Astrocyte (in vitro differentiated cells and primary cell): Measurements from ENCODE around the gene CYP27B1. TPM values are rescaled to one million over a fixed set of nuclear protein-coding genes. Genes with fewer than 3 reads are reported as not detected.
A peak's percentile ranks its signal among the peaks of the same experiment; 100 is the strongest.

Experiments
- DNase-seq: peaks from one replicate; pipeline ENCODE4 v3.0.0-alpha.2; 2010; ENCODE audit warnings: low read depth
- FAIRE-seq: peaks from 2 replicates; lab custom pipeline; 2011; peaks lifted over from hg19 to GRCh38; lab: Jason Lieb, UNC
- H2AFZ ChIP-seq: 2 replicates; pipeline ENCODE4 v1.6.0; 2012; ENCODE audit warnings: low read depth, low read length, inconsistent platforms
- H3K27ac ChIP-seq: 2 replicates; pipeline ENCODE4 v1.5.1; 2011; ENCODE audit warnings: low read depth, low read length, inconsistent platforms
- H3K27me3 ChIP-seq: 2 replicates; pipeline ENCODE4 v1.6.0; 2011; ENCODE audit warnings: low read length, inconsistent platforms; ENCODE audit not compliant: insufficient read depth
- H3K36me3 ChIP-seq: 2 replicates; pipeline ENCODE4 v1.5.1; 2011; ENCODE audit warnings: low read length, inconsistent platforms; ENCODE audit not compliant: insufficient read depth
- H3K4me1 ChIP-seq: 2 replicates; pipeline ENCODE4 v1.5.1; 2011; ENCODE audit warnings: low read length, inconsistent platforms; ENCODE audit not compliant: insufficient read depth
- H3K4me2 ChIP-seq: 2 replicates; pipeline ENCODE4 v1.6.0; 2012; ENCODE audit warnings: low read length, inconsistent platforms
- H3K4me3 ChIP-seq: 2 replicates; pipeline ENCODE4 v1.5.1; 2011; ENCODE audit warnings: low read depth, mild to moderate bottlenecking, low read length, inconsistent platforms; ENCODE audit not compliant: insufficient read depth
- H3K79me2 ChIP-seq: 2 replicates; pipeline ENCODE4 v1.6.0; 2012; ENCODE audit warnings: mild to moderate bottlenecking, low read length, inconsistent platforms; ENCODE audit not compliant: insufficient read depth
- H3K9ac ChIP-seq: 2 replicates; pipeline ENCODE4 v1.6.0; 2012; ENCODE audit warnings: mild to moderate bottlenecking, low read length, inconsistent platforms
- H3K9me3 ChIP-seq: 2 replicates; pipeline ENCODE4 v1.5.1; 2012; ENCODE audit warnings: low read depth, mild to moderate bottlenecking, low read length, inconsistent platforms; ENCODE audit not compliant: insufficient read depth
- H4K20me1 ChIP-seq: 2 replicates; pipeline ENCODE4 v1.6.0; 2012; ENCODE audit warnings: low read length, inconsistent platforms; ENCODE audit not compliant: insufficient read depth
- H3K27ac Mint-ChIP-seq: one replicate; pipeline ENCODE4 v1.8.0; 2021; ENCODE audit warnings: mild to moderate bottlenecking, mixed read lengths; ENCODE audit not compliant: unreplicated experiment
- H3K27me3 Mint-ChIP-seq: one replicate; pipeline ENCODE4 v1.8.0; 2021; ENCODE audit warnings: low read depth, mixed read lengths; ENCODE audit not compliant: unreplicated experiment
- H3K36me3 Mint-ChIP-seq: one replicate; pipeline ENCODE4 v1.8.0; 2021; ENCODE audit warnings: low read depth, mixed read lengths; ENCODE audit not compliant: unreplicated experiment
- H3K4me1 Mint-ChIP-seq: one replicate; pipeline ENCODE4 v1.8.0; 2021; ENCODE audit warnings: low read depth, mixed read lengths; ENCODE audit not compliant: unreplicated experiment
- H3K4me3 Mint-ChIP-seq: one replicate; pipeline ENCODE4 v1.8.0; 2021; ENCODE audit warnings: mild to moderate bottlenecking, moderate library complexity, mixed read lengths; ENCODE audit not compliant: unreplicated experiment
- H3K9me3 Mint-ChIP-seq: one replicate; pipeline ENCODE4 v1.8.0; 2021; ENCODE audit warnings: mild to moderate bottlenecking, mixed read lengths; ENCODE audit not compliant: unreplicated experiment
- EZH2 ChIP-seq: IDR thresholded peaks from 2 replicates; pipeline ENCODE4 v1.6.1; 2012; ENCODE audit warnings: mild to moderate bottlenecking, low read length, inconsistent platforms; ENCODE audit not compliant: insufficient read depth
- total RNA-seq: library from RNA; stranded (reverse); gene quantifications from 2 replicates; pipeline ENCODE4 v1.2.1, GENCODE V29; 2021
- TF ChIP-seq, protein P1 (sequence below): IDR thresholded peaks from 2 replicates; pipeline ENCODE4 v1.5.1; 2011; ENCODE audit warnings: low read depth, mild to moderate bottlenecking, inconsistent platforms, low read length, moderate library complexity; ENCODE audit not compliant: insufficient read depth

The CYP27B1 gene
- total RNA-seq, 1 donor from 2014 or later: 1.5 TPM

GRCh38 chr12:57732270-57732669 is 34.6 kb downstream of the CYP27B1 start:
- peaks cover 62% of the 10 kb centered on the region for H3K27me3 ChIP-seq
- FAIRE-seq: no peak
- no peak overlapping the region for H3K4me3 Mint-ChIP-seq

DNA sequence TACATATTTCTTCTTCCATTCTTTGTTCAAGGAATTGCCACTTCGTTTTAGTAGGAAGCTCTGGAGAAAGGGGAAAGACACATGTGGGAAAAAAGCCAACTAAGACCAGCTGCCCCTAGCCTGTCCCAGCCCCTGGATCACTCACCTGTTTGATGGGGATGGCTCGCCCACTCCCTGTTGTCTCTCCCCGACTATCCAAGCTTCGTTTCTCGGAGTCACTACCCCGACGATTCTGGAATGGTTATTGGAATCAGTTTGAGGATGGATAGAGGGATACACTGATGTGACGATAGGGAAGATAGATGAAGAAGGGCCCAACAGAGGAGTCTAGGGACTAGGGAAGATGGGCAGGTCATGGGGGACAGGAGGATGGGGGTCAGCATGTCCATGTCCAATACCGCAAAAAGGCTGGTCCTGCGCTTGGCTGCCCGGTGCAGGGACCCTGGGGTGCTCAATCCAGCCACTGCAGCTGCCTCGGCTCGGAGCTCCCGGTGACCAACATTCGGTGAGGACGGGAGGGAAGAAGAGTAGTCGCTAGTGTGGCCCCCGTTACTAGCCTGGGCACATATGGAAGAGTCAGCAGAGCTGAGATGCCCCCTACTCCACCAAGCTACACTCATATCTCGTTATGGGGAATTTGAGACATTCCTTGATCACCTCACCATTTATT is 35.3 kb downstream of the CYP27B1 start:
- Histone ChIP-seq H3K4me2 (no peak overlapping the region), H2AFZ (no peak overlapping the region), H3K27ac (no peak overlapping the region), H3K36me3 (no peaks in the 10 kb centered on the region), H3K79me2 (no peaks in the 10 kb centered on the region), H3K27me3 (peaks cover 57% of the 10 kb centered on the region), H3K4me3 (no peak overlapping the region), H3K9me3 (no peaks in the 10 kb centered on the region), H3K4me1 (peaks cover 8% of the 10 kb centered on the region), H3K9ac (no peak overlapping the region), H4K20me1 (peaks cover 10% of the 10 kb centered on the region)
- Mint-ChIP-seq H3K4me3 (no peak overlapping the region), H3K36me3 (peaks cover 6% of the 10 kb centered on the region), H3K4me1 (peaks cover 13% of the 10 kb centered on the region), H3K27me3 (peaks cover 84% of the 10 kb centered on the region), H3K9me3 (peaks cover 13% of the 10 kb centered on the region), H3K27ac (no peak overlapping the region)
- no peak for DNase-seq
- FAIRE-seq: no peak
- TF ChIP-seq, protein P1, sequence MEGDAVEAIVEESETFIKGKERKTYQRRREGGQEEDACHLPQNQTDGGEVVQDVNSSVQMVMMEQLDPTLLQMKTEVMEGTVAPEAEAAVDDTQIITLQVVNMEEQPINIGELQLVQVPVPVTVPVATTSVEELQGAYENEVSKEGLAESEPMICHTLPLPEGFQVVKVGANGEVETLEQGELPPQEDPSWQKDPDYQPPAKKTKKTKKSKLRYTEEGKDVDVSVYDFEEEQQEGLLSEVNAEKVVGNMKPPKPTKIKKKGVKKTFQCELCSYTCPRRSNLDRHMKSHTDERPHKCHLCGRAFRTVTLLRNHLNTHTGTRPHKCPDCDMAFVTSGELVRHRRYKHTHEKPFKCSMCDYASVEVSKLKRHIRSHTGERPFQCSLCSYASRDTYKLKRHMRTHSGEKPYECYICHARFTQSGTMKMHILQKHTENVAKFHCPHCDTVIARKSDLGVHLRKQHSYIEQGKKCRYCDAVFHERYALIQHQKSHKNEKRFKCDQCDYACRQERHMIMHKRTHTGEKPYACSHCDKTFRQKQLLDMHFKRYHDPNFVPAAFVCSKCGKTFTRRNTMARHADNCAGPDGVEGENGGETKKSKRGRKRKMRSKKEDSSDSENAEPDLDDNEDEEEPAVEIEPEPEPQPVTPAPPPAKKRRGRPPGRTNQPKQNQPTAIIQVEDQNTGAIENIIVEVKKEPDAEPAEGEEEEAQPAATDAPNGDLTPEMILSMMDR: no peak
- TF ChIP-seq EZH2: no peak

More at GRCh38 chr12:57732270-57732669, 34.6 kb downstream of the CYP27B1 start:
- Histone ChIP-seq H2AFZ (no peak overlapping the region), H3K27ac (no peak overlapping the region), H3K4me3 (no peak overlapping the region), H3K9me3 (no peaks in the 10 kb centered on the region), H3K36me3 (no peaks in the 10 kb centered on the region), H3K79me2 (no peaks in the 10 kb centered on the region), H3K4me1 (peaks cover 4% of the 10 kb centered on the region), H4K20me1 (peaks cover 16% of the 10 kb centered on the region), H3K9ac (no peak overlapping the region), H3K4me2 (no peak overlapping the region)
- peaks cover 6% of the 10 kb centered on the region for H3K36me3 Mint-ChIP-seq
- H3K4me1 Mint-ChIP-seq: peaks cover 16% of the 10 kb centered on the region
- peaks cover 85% of the 10 kb centered on the region for H3K27me3 Mint-ChIP-seq
- no peak for TF ChIP-seq EZH2
- TF ChIP-seq, protein P1: no peak
- no peak for DNase-seq
- H3K9me3 Mint-ChIP-seq: peaks cover 13% of the 10 kb centered on the region
- peak overlapping the region; percentile 60 for H3K27ac Mint-ChIP-seq

DNA sequence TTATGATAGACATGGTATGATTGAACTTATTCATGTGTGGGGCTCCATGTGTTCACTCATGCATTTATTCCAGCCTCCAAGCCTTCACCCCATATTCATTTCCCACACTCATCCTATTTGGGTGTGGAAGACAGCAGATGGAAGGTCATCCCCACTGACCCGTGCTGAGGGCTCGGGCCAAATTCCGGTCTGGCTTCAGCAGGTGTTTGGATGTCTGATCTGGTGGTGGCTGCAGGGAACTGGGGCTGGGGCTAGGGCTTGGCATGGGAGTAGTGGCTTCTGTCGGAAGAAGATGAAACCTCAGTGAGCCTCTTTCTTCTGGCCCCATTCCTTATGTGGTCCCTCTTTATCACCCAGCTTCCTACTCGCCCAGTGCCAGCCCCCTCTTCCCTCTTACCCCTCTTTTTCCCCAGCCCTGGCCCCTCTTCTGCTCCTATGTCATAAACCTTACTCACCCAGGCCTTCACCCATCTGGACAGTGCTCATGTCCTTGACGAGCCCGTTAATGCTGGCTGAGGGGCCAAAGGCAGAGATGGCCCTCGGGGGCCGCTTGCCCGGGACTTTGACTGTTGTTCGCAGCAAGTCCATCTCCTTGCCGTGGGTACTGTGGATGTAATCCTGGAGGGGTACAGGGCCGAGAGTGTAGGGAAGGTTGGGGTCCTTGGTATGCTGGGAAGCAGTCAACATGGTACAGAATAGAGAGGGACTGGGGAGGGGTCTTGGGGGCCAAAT is 36.4 kb downstream of the CYP27B1 start:
- H3K79me2 ChIP-seq: no peaks in the 10 kb centered on the region
- H3K4me3 ChIP-seq: no peak overlapping the region
- H3K27me3 Mint-ChIP-seq: peaks cover 80% of the 10 kb centered on the region
- H3K4me1 Mint-ChIP-seq: peaks cover 9% of the 10 kb centered on the region
- H3K27me3 ChIP-seq: peaks cover 47% of the 10 kb centered on the region
- no peak overlapping the region for H3K27ac Mint-ChIP-seq
- H3K9me3 ChIP-seq: no peaks in the 10 kb centered on the region
- peaks cover 7% of the 10 kb centered on the region for H3K4me1 ChIP-seq
- no peak for DNase-seq
- H3K4me3 Mint-ChIP-seq: no peak overlapping the region
- H2AFZ ChIP-seq: no peak overlapping the region
- no peak overlapping the region for H3K4me2 ChIP-seq
- no peak for FAIRE-seq
- TF ChIP-seq, protein P1: no peak
- TF ChIP-seq EZH2: no peak
- H3K9me3 Mint-ChIP-seq: peaks cover 16% of the 10 kb centered on the region
- no peak overlapping the region for H3K27ac ChIP-seq
- H4K20me1 ChIP-seq: peaks cover 8% of the 10 kb centered on the region
- H3K9ac ChIP-seq: no peak overlapping the region
- H3K36me3 Mint-ChIP-seq: peaks cover 8% of the 10 kb centered on the region
- H3K36me3 ChIP-seq: no peaks in the 10 kb centered on the region
